Activated naive CD4-positive, alpha-beta T cell treated with anti-CD3 and anti-CD28 coated beads, Interleukin-2, amount 50 U/mL, for 72 hours (primary cell): ENCODE measurements around the gene TRIM34. TPM values are rescaled to one million over a fixed set of nuclear protein-coding genes. Genes with fewer than 3 reads are reported as not detected.
"Not testable (repeated sequence)": the region's sequence is repeated elsewhere in the genome, so short reads cannot be mapped to it uniquely, and the experiment has no call there.

Source experiments
- ATAC-seq, 2 donors: fragments of 150-1000 bp; cut with Tn5 transposase; 2 replicates each; pipeline ENCODE4 v1.10.0; 2021; ENCODE audit warnings: mild to moderate bottlenecking in 2 of 2, moderate library complexity in 2 of 2
- DNase-seq, 2 donors: peaks; one replicate each; pipeline ENCODE4 v3.0.0; 2021 to 2022; ENCODE audit warnings: low spot score in 2 of 2
- H3K27ac Mint-ChIP-seq, 2 donors: one replicate each; pipeline ENCODE4 v1.8.0; 2022; ENCODE audit warnings: mild to moderate bottlenecking in 2 of 2, mixed read lengths in 2 of 2
- H3K36me3 Mint-ChIP-seq, 2 donors: one replicate each; pipeline ENCODE4 v1.8.0; 2022; ENCODE audit warnings: mixed read lengths in 2 of 2
- H3K9me3 Mint-ChIP-seq, 2 donors: one replicate each; pipeline ENCODE4 v1.8.0; 2022; ENCODE audit warnings: mixed read lengths in 2 of 2
- total RNA-seq, 2 donors: library from RNA; stranded (reverse); gene quantifications; one replicate each; pipeline ENCODE4 v1.2.3, GENCODE V29; 2022

TRIM34 gene
- total RNA-seq, 2 donors from 2014 or later: 10.9 to 12.0 TPM

- DNase-seq (no peak), ATAC-seq (no peak)
- Mint-ChIP-seq H3K36me3 (no peaks in the 10 kb centered on the region), H3K9me3 (no peaks in the 10 kb centered on the region), H3K27ac (no peak overlapping the region)
These were observed 16.0 kb upstream of the TRIM34 start for GRCh38 chr11:5608808-5609207.

DNA sequence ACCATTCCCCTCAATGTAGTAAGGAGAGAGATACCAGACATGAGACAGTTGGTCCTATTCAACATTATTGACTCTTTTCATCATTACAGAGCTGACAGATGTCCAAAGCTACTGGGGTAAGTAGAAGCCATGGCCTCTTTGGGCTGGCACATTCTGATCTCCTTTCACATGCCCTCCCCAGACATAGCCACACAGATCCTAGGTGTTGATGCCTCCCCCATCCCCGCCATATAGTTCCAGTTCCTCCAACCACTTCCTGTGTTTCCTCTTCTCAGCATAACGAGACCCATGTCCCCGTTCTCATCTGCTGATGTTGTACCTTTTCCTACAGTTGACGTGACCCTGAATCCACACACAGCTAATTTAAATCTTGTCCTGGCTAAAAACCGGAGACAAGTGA, 14.4 kb upstream of the TRIM34 start:
- Mint-ChIP-seq H3K9me3 (no peaks in the 10 kb centered on the region), H3K27ac (peak overlapping the region in 1 of 2 donors; percentile 3), H3K36me3 (no peaks in the 10 kb centered on the region)
- DNase-seq (no peak), ATAC-seq (no peak)

- no peaks in the 10 kb centered on the region for H3K9me3 Mint-ChIP-seq
- ATAC-seq (no peak), DNase-seq (no peak)
- peak overlapping the region in 1 of 2 donors; percentile 3 for H3K27ac Mint-ChIP-seq
- no peaks in the 10 kb centered on the region for H3K36me3 Mint-ChIP-seq
These were observed 13.2 kb upstream of the TRIM34 start for GRCh38 chr11:5611627-5612026.

GRCh38 chr11:5618807-5619206, 6.0 kb upstream of the TRIM34 start:
- H3K9me3 Mint-ChIP-seq: no peaks in the 10 kb centered on the region
- ATAC-seq (no peak), DNase-seq (no peak)
- H3K36me3 Mint-ChIP-seq: no peaks in the 10 kb centered on the region
- H3K27ac Mint-ChIP-seq: no peak overlapping the region

- no peak overlapping the region for H3K27ac Mint-ChIP-seq
- DNase-seq (no peak), ATAC-seq (no peak)
- H3K9me3 Mint-ChIP-seq: no peaks in the 10 kb centered on the region
- peaks cover 6 to 8% of the 10 kb centered on the region in 2 donors for H3K36me3 Mint-ChIP-seq
These were observed 3.9 kb upstream of the TRIM34 start for GRCh38 chr11:5620651-5621521.

- peaks cover 0 to 4% of the 10 kb centered on the region in 2 donors for H3K9me3 Mint-ChIP-seq
- ATAC-seq (no peak), DNase-seq (no peak)
- peaks cover 6 to 14% of the 10 kb centered on the region in 2 donors for H3K36me3 Mint-ChIP-seq
- no peak overlapping the region for H3K27ac Mint-ChIP-seq
These were observed 3.2 kb upstream of the TRIM34 start for GRCh38 chr11:5621580-5621979.

GRCh38 chr11:5622802-5623201, 2.0 kb upstream of the TRIM34 start:
- peaks cover 0 to 8% of the 10 kb centered on the region in 2 donors for H3K9me3 Mint-ChIP-seq
- no peak for DNase-seq
- peak overlapping the region in 1 of 2 donors; percentile 2 for H3K27ac Mint-ChIP-seq
- peaks cover 6 to 26% of the 10 kb centered on the region in 2 donors for H3K36me3 Mint-ChIP-seq
- no peak for ATAC-seq

DNA sequence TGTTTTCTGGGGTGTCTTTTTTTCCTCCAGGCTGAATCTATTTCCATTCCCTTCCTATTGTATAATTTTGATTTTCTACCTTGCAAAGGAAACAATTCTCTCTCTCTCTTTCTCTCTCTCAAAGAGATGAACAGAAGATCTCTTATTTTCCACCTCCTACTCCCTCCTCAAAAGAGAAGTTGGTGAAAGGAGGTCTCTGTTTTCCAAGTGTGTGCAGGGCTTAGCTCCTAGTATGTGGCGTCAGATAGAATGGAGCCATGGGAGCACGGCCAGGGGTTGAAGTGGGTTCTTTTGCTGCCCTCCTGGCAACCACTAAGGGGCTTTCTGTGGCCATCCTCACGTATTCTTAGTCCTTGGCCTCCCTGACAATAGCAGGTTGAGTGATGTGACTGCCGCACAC, 480 bp downstream of the TRIM34 start:
- ATAC-seq: peak in 1 of 2 donors; percentile 10
- no peak for DNase-seq
- H3K27ac Mint-ChIP-seq: peak overlapping the region; percentile 91 to 97
- H3K9me3 Mint-ChIP-seq: peaks cover 0 to 16% of the 10 kb centered on the region in 2 donors
- peaks cover 6 to 28% of the 10 kb centered on the region in 2 donors for H3K36me3 Mint-ChIP-seq

GRCh38 chr11:5626196-5626595, 1.4 kb downstream of the TRIM34 start:
- ATAC-seq (no peak), DNase-seq (no peak)
- peaks cover 0 to 16% of the 10 kb centered on the region in 2 donors for H3K9me3 Mint-ChIP-seq
- H3K36me3 Mint-ChIP-seq: peaks cover 6 to 28% of the 10 kb centered on the region in 2 donors
- H3K27ac Mint-ChIP-seq: peak overlapping the region; percentile 91 to 97

GRCh38 chr11:5631417-5631816, 6.6 kb downstream of the TRIM34 start:
- no peak for ATAC-seq
- H3K36me3 Mint-ChIP-seq: peaks cover 18 to 25% of the 10 kb centered on the region in 2 donors

DNA sequence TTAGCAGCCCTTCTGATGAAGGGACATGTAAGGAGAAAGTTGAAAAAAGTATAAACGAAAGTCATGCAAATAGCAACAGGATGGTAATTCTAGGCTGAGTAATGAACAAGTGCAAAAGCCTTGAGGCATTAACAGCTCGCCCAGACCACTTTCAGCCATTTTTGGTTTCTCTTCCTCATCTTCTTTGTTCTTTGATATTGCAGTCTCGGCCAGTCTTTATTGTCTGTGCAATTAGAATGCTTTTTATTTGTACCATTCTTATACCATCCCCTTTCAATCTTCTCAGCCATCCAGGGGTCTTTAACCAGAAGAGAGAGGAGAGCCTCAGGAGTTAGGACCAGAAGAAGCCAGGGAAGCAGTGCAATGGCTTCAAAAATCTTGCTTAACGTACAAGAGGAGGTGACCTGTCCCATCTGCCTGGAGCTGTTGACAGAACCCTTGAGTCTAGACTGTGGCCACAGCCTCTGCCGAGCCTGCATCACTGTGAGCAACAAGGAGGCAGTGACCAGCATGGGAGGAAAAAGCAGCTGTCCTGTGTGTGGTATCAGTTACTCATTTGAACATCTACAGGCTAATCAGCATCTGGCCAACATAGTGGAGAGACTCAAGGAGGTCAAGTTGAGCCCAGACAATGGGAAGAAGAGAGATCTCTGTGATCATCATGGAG, 7.3 kb downstream of the TRIM34 start:
- Mint-ChIP-seq H3K27ac (no peak overlapping the region), H3K36me3 (peaks cover 18% of the 10 kb centered on the region in 2 donors)
- no peak for ATAC-seq

More at GRCh38 chr11:5631417-5631816, 6.6 kb downstream of the TRIM34 start:
- Mint-ChIP-seq H3K27ac (no peak overlapping the region), H3K9me3 (peaks cover 0 to 13% of the 10 kb centered on the region in 2 donors)
- no peak for DNase-seq

DNA sequence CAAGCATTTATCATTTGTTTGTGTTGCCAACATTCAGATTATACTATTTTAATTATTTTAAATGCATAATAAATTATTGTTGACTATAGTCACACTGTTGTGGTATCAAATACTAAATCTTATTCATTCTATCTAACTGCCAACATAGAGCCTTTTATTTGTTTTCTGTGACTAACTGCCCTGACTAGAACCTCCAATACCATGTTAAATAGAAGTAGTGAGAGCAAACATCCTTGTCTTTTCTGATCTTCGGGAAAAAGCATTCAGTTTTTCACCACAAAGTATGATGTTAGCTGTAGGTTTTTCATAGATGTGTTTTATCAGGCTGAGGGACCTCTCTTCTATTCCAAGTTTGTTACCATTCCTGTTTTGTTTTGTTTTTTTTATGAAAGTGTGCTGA, 15.2 kb downstream of the TRIM34 start:
- no peak overlapping the region for H3K27ac Mint-ChIP-seq
- ATAC-seq (no peak), DNase-seq (no peak)
- peaks cover 8 to 18% of the 10 kb centered on the region in 2 donors for H3K36me3 Mint-ChIP-seq
- no peaks in the 10 kb centered on the region for H3K9me3 Mint-ChIP-seq

More for the DNA sequence above, 7.3 kb downstream of the TRIM34 start:
- no peak for DNase-seq
- H3K9me3 Mint-ChIP-seq: peaks cover 0 to 8% of the 10 kb centered on the region in 2 donors

DNA sequence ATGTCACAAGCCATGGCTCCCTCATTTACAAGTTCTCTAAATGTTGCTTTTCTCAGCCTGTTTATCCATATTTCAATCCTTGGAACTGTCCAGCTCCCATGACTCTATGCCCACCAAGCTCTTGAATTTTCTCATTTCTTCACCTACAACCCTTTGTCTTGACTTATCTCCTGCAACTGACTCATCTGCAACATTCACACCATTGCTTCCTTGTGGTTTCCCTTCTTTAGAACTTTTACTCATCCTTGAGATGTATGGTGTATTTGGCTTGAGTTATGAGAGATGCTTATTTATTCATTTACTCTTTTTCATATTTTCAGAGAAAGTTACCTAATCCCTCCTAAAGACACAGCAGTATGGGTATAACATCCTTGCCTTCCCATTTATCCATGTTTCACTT, 18.8 kb downstream of the TRIM34 start:
- Mint-ChIP-seq H3K27ac (peak overlapping the region; percentile 22 to 63), H3K9me3 (no peaks in the 10 kb centered on the region), H3K36me3 (peaks cover 8 to 18% of the 10 kb centered on the region in 2 donors)
- ATAC-seq: peak; percentile 78 to 98
- DNase-seq: no peak

DNA sequence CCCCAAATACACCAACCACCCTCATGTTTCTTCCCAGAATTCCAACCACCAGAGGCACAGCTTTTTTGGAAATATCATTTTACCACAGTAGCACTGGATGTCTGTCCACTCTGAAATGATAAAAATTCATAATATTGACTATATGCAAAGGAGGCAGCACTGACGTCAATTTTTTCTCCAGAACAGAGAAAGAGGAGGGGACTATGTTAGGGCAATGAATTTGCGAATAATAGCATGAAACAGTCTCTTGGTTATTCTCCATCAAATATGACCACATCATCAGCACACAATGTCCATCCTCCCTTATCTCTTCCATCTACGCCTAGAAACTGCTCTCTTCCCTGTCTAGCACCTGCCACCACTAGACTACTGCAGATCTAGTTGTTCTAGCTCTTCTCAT, 21.3 kb downstream of the TRIM34 start:
- Mint-ChIP-seq H3K27ac (no peak overlapping the region), H3K9me3 (no peaks in the 10 kb centered on the region), H3K36me3 (peaks cover 3 to 12% of the 10 kb centered on the region in 2 donors)
- DNase-seq: no peak
- ATAC-seq: no peak

DNA sequence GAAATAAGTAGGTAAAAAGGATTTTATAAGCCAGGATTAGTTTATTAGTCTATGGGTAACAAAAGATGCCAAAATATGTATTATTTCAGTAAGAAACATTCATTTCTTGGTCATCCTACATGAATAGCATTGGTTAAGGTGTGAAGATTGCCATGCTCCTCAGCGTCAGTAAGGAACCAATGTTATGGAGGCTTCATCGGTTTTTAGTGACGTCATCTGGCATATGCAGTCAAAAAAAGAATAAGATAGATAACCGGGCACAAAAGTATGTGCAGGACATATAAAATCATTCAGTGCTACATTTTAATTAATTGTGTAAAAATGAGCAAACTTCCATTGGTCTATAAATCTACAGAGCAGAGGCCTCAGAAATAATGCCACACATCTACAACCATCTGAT, 30.7 kb downstream of the TRIM34 start:
- no peak for DNase-seq
- no peak for ATAC-seq
- H3K36me3 Mint-ChIP-seq: peaks cover 9 to 10% of the 10 kb centered on the region in 2 donors
- no peak overlapping the region for H3K27ac Mint-ChIP-seq
- H3K9me3 Mint-ChIP-seq: peaks cover 4 to 14% of the 10 kb centered on the region in 2 donors

DNA sequence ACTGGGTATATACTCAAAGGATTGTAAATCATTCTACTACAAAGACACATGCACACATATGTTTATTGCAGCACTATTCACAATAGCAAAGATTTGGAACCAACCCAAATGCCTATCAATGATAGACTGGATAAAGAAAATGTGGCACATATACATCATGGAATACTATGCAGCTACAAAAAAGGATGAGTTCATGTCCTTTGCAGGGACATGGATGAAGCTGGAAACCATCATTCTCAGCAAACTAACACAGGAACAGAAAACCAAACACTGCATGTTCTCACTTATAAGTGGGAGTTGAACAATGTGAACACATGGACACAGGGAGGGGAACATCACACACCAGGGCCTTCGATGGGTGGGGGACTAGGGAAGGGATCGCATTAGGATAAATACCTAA, 32.2 kb downstream of the TRIM34 start:
- H3K27ac Mint-ChIP-seq: peak overlapping the region in 1 of 2 donors; percentile 56
- peaks cover 9 to 10% of the 10 kb centered on the region in 2 donors for H3K36me3 Mint-ChIP-seq
- ATAC-seq, DNase-seq: not testable (repeated sequence)
- H3K9me3 Mint-ChIP-seq: peaks cover 4 to 13% of the 10 kb centered on the region in 2 donors

GRCh38 chr11:5658318-5658717, 33.5 kb downstream of the TRIM34 start:
- ATAC-seq (no peak), DNase-seq (no peak)
- H3K27ac Mint-ChIP-seq: no peak overlapping the region

More at GRCh38 chr11:5658318-5658717, 33.5 kb downstream of the TRIM34 start:
- Mint-ChIP-seq H3K36me3 (peaks cover 9 to 10% of the 10 kb centered on the region in 2 donors), H3K9me3 (peaks cover 0 to 5% of the 10 kb centered on the region in 2 donors)
